Embryonic facial prominence (tissue), 1 donor: ENCODE data around the gene ADSS1.

ENCODE experiments used
- DNase-seq: peaks from one replicate; pipeline ENCODE4 v3.0.0-alpha.2; 2016; ENCODE audit errors: extremely low spot score

The ADSS1 gene

DNA sequence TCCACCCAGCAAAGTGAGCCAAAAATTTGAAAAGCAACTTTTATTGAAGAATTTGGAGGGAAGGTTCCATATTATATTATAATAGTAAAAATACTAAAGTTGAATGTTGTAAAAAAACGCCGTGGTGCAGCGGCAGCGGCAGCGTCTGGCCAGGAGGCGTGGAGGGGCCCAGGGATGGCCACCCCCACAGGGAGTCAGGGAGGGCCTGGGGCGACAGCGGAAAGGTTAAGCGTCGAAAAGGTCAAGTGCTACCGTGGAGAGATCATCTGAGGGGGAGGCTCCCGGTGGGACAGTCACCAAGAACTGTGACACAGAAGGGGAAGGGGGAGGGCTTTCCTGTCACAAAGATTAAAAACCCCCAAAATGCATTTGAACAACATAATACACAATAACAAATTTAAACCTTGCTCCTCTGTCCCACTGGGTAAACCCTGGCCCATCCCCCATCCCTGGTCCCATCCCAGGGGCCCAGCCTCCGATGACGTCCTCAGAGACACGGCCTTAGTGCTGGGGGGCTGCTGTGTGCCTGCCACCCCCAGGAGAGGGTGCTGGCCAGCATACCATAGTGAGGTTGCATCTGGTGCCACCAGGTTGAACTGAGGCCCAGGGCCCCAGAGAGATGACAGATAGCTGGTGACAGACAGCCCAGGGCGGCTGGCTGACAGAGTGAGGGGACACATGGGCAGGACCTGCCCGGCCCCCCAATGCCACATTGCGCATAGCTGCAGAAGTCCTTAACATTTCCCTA is 45.5 kb downstream of the ADSS1 start:
- no peak for DNase-seq

DNA sequence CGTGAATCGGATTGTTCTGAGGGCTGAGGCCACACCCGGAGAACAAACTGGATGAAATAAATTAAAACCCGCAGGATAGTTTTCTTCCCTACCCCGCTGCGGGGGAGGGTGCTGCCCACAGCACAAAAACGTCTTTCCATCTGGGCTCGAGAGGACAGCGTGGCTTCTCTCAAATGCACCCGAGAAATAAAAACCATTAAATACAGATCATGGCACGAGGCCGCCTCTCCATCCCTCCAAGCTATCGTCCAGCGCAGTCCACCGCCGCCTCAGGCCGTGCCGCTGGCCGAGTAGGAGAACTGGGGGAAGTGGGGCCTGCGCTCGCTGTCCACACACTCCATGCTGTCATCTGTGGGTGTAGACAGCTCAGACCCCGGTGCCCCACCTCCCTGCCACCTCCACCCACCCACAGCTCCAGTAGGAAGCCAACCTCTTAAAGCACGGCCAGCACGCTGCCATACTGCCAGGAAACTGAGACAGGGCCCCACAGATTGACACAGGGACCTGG is 46.1 kb downstream of the ADSS1 start:
- DNase-seq, result no peak

DNA sequence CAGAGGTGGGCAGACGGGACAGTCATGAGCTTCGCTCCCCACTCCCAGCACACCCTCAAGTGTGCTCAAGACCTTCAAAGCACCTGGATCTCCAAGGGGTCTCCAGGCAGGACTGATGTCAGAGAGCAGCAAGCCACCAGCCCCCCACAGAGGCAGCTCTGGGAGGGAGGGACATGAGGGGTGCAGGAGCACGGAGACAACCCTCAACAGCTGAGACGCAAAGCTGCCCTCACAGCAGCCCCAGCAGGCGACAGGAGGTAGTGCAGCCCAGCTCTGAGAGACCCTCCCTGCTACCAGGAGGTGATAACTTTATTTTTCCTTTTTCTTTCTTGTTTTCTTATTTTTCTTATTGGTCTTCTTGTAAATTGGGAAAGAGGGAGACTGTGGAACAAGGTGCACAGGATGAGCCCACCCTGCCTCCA is 46.8 kb downstream of the ADSS1 start:
- DNase-seq, result no peak

DNA sequence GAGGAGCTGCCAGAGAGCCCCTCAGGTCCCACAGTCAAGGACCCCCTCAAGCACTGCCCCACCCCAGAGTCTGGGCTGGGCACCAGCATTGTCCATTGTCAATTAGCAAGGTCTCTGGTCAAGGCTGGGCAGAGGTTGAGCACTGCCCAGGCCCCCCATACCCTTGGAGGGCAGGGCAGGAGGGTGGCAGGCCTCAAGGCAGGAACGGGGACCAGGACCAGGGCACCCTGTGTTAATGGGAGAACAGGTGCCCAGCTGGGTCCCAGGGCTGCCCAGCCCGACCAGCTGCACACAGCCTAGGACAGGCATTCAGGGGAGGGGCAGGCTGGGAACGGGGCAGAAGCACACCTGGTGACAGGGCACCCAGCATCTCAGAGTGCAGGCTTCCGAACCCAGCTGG is 47.3 kb downstream of the ADSS1 start:
- DNase-seq, result no peak

DNA sequence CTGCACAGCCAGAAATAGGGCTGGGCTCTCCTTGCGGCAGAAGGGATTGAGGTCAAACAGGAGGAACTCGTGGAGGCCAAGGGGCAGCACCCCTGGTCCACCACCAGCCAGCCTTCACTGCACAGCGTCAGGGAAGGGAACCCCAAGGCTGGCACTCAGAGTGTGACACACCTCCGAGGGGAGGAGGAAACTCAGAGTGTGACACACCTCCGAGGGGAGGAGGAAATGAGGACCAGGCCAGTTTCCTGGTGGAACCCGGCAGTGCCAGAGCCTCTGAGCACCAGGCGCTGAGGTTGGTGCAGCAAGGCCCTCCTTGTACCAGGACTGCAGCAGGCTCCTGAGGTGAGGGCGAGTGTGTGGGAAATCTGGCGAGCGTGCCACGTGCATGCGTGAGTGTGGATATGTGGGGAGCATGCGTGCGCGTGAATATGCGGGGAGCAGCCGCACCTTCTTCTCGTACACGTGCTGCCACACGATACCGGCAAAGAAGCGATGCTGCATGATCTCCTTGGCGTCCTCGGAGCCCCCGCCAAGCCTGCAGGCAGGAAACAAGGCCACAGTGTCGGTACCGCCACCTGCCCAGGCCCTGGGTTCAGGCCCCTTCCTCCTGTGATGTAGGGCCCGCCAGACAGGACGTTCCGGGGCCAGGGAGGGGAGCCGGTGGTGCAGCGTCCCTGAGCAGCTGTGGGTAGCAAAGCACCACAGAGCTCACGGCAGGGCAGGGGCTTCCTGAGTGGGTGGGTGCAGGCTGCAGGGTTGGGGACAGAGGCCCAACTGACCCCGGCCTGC is 48.1 kb downstream of the ADSS1 start:
- no peak for DNase-seq

DNA sequence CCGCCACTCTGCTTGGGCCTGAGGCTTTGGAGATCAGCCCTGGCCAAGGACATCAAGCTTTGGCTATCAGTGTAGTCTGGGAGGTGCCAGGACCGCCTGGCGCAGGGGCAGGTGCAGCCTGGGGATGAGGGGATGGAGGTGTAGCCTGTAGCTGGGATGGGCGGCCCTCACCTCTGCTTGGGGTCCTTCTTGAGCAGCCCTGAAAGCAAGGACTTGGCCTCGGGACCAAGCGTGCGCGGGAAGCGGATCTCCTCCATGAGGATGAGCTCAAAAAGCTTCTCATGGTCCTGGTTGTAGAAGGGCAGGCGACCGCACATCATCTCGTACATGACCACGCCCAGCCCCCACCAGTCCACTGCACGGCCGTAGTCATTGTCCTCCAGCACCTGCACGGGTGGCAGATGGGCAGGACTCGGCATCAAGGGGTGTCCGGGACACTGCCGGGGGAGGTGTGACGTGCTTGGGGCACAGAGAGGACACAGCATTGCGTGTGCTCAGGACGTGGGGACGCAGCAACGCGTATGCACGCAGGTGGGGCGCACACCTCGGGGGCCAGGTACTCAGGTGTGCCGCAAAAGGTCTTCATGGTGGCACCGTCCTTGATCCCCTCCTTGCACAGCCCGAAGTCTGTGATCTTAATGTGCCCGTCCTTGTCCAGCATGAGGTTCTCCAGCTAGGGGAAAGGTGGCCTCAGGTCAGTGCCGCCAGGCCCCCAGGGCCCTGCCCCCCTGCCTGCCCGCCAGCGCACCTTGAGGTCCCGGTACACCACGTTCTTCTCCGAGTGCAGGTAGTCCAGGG is 48.9 kb downstream of the ADSS1 start:
- no peak for DNase-seq

DNA sequence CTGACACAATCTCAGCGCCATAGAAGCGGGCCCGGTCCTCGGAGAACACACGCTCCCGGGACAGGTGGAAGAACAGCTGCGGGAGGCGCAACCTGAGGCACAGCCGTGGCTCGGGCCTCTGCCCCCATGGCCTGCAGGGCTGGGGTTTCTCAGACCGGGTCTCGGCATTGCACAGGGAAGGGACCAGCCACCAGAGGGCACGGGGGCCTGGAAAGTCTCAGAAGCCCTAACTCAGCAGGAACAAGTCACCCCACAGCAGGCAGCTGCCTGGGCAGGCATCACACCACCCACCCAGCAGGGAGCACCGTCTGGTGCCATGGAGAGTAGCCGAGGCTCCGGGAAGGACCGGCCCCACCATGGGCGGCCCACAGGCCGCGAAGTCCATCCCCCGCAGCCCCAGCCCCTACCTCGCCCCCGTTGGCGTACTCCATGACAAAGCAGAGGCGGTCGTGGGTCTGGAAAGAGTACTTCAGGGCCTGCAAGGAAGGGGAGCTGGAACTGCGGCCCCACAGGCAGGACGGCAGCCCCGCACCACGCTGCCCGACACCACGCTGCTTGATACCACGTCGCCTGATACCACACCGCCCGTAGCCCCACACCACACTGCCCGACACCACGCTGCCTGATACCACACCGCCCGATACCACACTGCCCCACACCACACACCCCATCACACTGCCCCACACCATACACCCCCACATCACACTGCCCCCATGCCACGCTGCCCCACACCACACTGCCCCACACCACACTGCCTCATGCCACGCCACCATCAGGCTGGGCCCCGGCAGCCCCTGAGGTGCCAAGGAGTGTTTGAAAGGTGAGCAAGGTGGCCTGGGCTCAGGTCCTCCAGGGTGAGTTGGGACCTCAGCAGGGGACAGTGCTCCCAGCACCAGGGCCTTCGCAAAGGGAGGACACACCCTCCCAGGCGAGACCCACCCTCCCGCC is 49.8 kb downstream of the ADSS1 start:
- no peak for DNase-seq

DNA sequence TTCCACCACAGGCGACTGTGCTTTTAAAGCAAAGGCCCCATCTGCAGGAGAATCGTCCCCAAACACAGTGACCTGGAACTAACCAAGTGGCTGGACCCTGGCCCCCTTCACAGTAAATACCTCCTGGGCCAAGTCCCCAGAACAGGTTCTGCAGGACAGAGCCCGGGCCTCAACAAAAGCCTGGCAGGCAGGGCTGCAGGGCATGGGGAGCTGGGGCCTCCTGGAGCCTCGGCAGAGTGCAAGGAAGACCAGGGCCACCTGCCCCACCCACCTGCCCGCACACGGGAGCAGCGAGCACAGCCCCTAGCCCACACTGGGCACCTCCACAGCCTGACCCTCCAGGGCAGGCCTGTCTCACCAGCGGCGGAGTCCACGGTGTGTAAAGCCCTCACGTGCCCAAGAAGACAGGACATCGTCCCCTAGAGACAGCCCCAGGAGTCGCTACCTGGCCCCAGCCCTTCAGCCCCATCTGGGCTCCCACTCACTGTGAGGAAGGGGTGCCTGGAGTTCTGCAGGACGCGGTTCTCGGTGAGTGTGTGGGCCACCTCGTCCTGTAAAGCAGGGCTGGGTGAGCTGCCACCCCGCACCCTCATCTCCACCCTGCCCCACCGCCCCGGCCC is 50.5 kb downstream of the ADSS1 start:
- DNase-seq, result no peak

DNA sequence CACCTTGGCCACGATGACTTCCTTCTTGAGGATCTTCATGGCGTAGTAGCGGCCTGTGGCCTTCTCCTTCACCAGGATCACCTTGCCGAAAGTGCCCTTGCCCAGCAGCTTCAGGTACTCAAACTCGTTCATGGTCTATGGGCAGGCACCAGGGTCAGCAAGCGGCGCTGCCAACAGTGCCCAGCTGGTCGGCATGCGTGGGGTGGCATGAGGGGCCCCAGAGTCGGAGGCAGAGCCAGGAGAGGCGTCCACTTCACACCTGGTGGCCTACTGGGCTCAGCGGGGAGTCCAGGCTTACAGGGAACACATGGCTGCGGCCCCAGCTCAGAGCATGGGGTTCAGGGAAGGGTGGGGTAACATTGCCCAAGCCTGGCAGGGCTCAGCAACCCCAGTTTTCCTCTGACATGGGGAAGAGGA is 51.1 kb downstream of the ADSS1 start:
- DNase-seq, result no peak

DNA sequence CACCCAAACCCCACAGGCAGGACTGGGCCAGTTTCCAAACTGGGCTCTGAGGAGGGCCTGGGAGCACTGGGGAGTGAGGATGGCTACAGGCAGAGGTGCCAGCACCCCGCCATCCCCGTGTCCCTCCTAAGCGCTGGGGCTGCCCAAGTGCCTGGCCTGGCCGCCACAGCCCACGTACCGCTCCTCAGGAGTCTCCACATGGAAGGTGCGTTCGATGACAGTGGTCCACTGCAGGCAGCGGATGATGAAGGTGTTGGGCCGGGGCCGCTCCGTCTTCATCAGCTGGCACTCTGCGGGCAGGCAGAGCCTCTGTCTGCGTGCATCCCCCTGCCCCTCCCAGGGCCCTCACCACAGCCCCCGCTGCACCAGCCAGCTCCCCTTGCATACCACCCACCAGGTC is 52.5 kb downstream of the ADSS1 start:
- DNase-seq, result no peak

DNA sequence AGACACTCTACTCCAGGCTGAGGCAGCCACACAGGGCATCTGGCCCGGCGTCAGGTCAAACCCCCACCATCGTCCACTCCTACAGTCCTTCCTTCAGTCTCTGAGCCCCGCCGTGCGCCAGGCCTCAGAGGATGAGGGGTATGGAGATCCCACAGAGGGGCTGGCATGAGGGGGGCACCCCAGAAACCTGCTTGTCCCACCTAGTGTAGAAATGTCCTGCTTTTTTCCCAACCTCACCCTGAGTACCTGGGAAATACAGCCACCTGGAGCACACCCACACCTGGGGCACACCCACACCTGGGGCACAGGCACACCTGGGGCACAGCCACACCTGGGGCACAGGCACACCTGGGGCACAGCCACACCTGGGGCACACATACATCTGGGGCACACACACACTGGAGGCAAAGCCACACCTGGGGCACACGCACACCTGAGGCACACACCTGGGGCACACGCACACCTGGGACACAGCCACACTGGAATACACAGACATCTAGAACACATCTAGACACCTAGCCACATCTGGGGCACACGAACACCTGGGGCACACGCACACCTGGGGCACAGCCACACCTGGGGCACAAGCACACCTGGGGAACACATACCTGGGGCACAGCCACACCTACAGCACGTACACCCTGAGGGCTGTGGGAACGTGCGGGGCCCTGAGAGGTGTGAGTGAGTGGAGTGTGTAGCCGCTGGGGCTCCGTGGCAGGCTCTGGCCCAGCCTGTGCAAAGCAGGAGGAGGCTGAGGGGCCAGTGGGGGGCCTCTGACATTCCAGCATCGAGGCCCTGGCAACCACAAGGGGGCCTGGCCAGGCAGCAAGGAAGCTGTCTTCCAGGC is 53.2 kb downstream of the ADSS1 start:
- DNase-seq, result no peak

DNA sequence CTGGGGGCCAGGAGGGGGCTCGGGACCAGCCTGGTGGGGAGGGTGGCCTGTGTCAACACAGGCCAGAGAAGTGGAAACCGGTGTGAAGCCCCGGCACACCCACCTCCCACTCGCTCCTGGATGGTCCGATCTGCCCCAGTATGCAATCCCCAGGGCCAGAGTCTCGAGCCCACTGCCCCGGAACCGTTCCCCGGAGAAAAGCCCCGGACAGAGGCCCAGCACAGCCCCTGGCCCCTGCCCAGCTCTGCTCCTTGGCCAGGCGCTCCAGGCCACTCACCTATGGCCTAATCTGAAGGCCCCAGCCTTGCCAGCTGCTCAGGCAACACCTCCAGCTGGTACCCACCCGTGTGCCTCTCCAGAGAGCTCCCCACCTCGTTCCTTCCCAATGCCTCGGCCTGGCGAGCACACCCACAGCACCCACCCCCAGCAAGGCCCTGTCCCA is 53.8 kb downstream of the ADSS1 start:
- no peak for DNase-seq

DNA sequence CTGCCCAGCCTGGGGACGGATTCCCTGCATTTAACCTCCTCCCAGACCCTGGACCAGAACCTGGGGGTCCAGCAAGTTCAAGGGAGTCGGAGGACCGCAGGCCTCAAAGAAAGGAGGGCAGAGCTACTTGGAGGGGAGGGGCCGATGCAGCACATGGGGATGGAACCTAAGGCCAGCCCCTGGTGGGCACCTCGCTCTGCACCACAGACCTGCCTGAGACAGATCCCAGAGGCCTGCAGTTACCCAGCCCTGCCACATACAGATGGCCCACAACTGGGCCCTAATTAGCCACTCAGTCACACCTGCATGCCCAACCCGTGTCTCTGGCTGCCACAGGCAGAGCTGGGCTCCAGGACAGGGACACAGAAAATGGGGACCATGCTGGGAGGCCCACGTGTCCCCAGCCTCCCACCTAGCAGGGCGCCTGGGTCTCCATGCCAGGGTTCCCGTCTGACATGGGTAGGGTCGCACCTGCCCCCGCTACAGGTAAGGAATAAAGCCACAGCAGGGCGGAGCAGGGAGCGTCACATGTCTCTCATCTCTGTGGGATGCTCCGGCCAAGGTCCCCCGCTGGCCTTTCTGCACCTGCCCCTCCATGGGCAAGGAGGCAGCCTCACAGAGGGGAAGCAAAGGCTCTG is 54.8 kb downstream of the ADSS1 start:
- DNase-seq, result no peak

DNA sequence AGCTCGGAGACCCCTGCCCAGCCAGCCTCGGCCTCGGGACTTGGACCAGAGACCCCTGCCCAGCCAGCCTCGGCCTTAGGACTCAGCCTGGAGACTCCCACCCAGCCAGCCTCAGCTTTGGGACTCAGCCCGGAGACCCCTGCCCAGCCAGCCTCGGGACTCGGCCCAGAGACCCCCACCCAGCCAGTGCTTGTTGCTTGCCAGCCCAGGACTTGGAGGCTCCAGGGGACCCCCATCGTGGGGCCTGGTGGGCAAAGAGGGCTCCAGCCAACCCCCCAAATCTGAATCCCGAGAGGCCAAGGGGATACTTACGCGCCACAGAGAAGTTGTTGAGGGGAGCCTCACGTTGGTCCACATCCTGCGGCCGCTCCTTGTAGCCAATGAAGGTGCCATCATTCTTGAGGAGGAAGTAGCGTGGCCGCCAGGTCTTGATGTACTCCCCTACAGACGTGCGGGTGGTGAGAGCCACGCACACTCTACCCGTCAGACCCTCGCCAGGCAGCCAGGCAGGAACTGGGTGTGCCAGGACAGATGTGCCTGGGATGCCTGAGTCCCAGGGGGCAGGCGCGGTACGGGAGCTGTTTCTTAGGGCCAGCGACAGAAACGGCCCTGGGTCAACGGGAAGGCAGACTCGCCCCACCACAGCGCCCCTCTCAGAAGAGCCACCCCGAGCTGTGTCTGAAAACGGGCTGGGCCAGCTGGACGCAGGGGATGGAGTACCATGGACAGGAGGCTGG is 55.9 kb downstream of the ADSS1 start:
- no peak for DNase-seq

DNA sequence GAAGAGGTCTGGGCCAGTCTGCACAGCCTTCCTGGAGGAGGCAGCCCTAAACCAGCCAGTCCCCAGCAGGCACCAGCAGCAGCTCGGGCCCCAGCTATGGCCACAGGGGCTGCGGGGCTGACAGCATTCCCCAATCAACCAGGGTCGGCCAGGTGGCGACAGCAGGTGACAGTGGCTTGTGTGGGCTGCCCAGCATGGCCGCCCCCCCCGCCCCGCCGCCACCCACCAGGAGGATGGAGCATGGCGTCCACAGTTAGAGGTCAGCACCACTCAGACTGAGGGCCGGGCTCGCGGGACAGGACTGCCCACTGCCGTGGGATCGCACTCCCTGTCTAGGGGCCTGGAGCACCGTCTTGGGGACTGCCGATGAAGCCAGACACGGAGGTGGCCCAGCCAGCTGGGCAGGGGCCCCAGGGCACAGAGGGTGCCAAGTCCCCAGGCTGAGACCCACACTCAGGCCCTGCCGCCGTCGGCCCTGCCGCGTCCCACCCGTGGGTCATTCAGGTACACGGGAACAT is 56.5 kb downstream of the ADSS1 start:
- DNase-seq, result no peak

DNA sequence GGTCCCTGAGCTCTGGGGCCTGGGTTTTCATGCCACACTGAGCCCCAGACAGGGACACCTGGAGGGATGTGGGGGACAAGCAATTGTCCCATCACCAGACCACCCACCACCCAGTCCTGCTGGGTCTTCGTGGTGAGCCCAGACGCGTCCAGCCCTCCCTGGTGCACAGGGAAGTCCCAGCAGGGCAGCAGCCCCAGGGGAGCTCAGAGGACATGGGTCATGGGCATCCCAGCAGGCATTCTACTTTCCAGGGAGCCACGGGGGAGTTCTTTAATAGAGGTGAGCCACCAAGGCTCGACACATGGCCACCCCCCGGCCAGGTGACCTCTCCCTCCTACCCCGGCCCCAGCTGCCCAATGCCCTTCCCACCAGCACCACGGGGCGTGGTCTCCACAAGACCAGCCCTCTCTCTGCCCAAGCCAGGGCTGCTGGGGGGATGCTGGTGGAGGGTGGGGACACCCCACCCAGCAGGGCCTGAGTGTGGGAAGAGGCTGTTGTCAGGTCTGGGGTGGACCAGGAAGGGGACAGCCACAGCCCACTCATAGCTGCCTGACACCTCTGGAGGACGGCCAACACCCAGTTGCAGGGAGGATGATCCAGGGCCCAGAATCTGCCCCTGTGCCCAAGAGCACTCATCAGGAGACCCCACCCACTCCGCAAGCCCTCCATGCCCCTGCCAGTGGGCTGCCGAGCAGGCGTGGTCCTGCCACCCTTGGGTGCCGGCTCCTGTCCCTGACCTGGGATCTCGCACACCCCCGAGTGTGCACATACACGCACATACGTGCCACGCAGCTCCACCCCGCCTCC is 57.4 kb downstream of the ADSS1 start:
- DNase-seq, result no peak

DNA sequence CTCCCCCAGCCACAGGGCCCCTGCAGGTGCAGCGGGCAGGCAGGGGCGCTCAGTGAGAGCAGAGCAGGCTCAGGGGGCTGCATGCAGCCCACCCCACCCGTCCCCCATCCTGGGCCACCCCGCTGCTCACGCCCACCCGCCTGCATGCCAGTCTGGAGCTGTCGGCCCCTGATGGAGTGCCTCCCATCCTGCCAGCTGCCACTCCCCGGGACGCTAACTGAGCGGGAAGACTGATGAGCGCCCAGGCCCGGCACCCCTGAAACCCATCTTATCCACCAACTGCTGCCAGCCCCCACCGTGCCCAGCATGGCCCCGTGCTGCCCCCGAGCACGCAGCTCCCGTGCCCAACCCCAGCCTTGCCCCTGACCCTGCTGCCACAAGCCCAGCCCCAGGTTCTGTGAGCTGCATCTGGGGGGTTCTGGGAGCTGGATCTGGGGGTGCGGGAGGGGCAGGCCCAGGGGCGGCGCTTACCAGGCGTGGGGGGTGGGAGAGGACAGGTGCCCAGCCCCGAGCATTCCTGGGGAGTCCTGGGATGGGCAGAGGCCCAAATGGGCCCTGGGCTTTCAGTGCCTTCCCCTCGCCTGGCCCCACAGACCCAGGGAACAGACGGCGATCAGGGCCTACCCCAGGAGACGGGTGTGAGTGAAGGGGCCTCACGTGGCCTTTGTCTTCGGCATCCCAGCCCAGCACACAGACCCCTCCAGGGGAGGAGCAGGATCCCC is 58.2 kb downstream of the ADSS1 start:
- no peak for DNase-seq
